Measurements from ENCODE around the gene PCSK2.

PCSK2 gene

GRCh38 chr20:17452441-17452840 is 225.6 kb downstream of the PCSK2 start:
- no peak for DNase-seq

- no peak for DNase-seq
Measured at GRCh38 chr20:17453592-17453991, 226.8 kb downstream of the PCSK2 start.

- no peak for DNase-seq
Measured at GRCh38 chr20:17456279-17456678, 229.4 kb downstream of the PCSK2 start.

GRCh38 chr20:17457079-17457478 is 230.2 kb downstream of the PCSK2 start:
- DNase-seq = no peak

- DNase-seq = no peak
Measured at GRCh38 chr20:17457588-17458190, 230.8 kb downstream of the PCSK2 start.

GRCh38 chr20:17460119-17460518 is 233.3 kb downstream of the PCSK2 start:
- no peak for DNase-seq

GRCh38 chr20:17461941-17462340 is 235.1 kb downstream of the PCSK2 start:
- DNase-seq = no peak

GRCh38 chr20:17463711-17464110 is 236.9 kb downstream of the PCSK2 start:
- no peak for DNase-seq

- DNase-seq = no peak
Measured at GRCh38 chr20:17465236-17465635, 238.4 kb downstream of the PCSK2 start.

- no peak for DNase-seq
Measured at GRCh38 chr20:17466641-17467040, 239.8 kb downstream of the PCSK2 start.

- no peak for DNase-seq
Measured at GRCh38 chr20:17467120-17467655, 240.3 kb downstream of the PCSK2 start.

- DNase-seq = no peak
Measured at GRCh38 chr20:17468073-17468840, 241.4 kb downstream of the PCSK2 start.

GRCh38 chr20:17469246-17470030 is 242.6 kb downstream of the PCSK2 start:
- DNase-seq = no peak

GRCh38 chr20:17470521-17470920 is 243.7 kb downstream of the PCSK2 start:
- no peak for DNase-seq

- DNase-seq = no peak
Measured at GRCh38 chr20:17470973-17471372, 244.1 kb downstream of the PCSK2 start.

GRCh38 chr20:17471606-17472187 is 244.9 kb downstream of the PCSK2 start:
- DNase-seq = peak; percentile 28

GRCh38 chr20:17473659-17474058 is 246.8 kb downstream of the PCSK2 start:
- DNase-seq = no peak

- no peak for DNase-seq
Measured at GRCh38 chr20:17479063-17479657, 252.3 kb downstream of the PCSK2 start.

GRCh38 chr20:17480696-17481095 is 253.9 kb downstream of the PCSK2 start:
- no peak for DNase-seq

- DNase-seq = no peak
Measured at GRCh38 chr20:17481661-17482060, 254.8 kb downstream of the PCSK2 start.

- no peak for DNase-seq
Measured at GRCh38 chr20:17482536-17482935, 255.7 kb downstream of the PCSK2 start.

GRCh38 chr20:17485017-17485416 is 258.2 kb downstream of the PCSK2 start:
- no peak for DNase-seq
